Measurements from ENCODE around the gene NPAS3.

The NPAS3 gene

GRCh38 chr14:33578461-33579216 lies 640.0 kb downstream of the NPAS3 start:
- no peak for DNase-seq
- no peak overlapping the region for H3K27ac Mint-ChIP-seq
- H3K27me3 Mint-ChIP-seq, result peaks cover 0 to 5% of the 10 kb centered on the region in 2 donors
- H3K9me3 Mint-ChIP-seq, result peaks cover 1 to 3% of the 10 kb centered on the region in 2 donors
- no peaks in the 10 kb centered on the region for H3K4me1 Mint-ChIP-seq
- no peak for ATAC-seq (replicated peaks)
- H3K36me3 Mint-ChIP-seq, result no peaks in the 10 kb centered on the region
- H3K4me3 Mint-ChIP-seq, result no peak overlapping the region

DNA sequence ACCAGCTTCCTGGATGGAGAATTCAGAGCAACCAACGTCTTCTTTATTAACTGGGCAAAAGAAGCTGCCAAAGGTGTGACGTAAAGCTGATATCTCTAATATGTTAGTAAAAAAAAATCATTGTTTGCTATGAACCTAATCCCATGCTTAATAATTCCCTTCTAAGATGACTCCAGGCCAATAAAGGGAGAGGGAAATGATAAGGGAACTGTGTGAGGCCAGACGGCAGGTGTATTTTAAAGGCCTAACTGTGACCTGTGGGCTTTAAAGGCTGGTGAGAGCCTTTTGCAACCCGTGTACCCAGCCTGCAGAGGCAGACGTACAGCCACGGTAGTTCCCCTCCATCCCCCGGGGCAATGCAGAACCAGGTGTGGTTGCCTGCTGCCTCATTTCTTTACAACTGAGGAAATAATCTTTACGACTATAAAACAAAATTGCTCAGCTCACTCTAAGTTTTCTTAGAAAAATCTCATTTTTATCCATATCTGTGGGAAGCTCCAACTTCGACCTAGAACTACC lies 641.6 kb downstream of the NPAS3 start:
- H3K9me3 Mint-ChIP-seq, result peaks cover 0 to 1% of the 10 kb centered on the region in 2 donors
- H3K27me3 Mint-ChIP-seq, result no peaks in the 10 kb centered on the region
- H3K27ac Mint-ChIP-seq, result no peak overlapping the region
- ATAC-seq (replicated peaks) (no peak), DNase-seq (no peak)
- no peaks in the 10 kb centered on the region for H3K4me1 Mint-ChIP-seq
- H3K36me3 Mint-ChIP-seq, result no peaks in the 10 kb centered on the region
- no peak overlapping the region for H3K4me3 Mint-ChIP-seq

- no peak overlapping the region for H3K27ac Mint-ChIP-seq
- peaks cover 0 to 1% of the 10 kb centered on the region in 2 donors for H3K9me3 Mint-ChIP-seq
- H3K4me1 Mint-ChIP-seq, result no peaks in the 10 kb centered on the region
- H3K36me3 Mint-ChIP-seq, result no peaks in the 10 kb centered on the region
- no peaks in the 10 kb centered on the region for H3K27me3 Mint-ChIP-seq
- DNase-seq, result no peak
- ATAC-seq (replicated peaks), result no peak
- no peak overlapping the region for H3K4me3 Mint-ChIP-seq
These were observed 642.2 kb downstream of the NPAS3 start for GRCh38 chr14:33580841-33581240.

DNA sequence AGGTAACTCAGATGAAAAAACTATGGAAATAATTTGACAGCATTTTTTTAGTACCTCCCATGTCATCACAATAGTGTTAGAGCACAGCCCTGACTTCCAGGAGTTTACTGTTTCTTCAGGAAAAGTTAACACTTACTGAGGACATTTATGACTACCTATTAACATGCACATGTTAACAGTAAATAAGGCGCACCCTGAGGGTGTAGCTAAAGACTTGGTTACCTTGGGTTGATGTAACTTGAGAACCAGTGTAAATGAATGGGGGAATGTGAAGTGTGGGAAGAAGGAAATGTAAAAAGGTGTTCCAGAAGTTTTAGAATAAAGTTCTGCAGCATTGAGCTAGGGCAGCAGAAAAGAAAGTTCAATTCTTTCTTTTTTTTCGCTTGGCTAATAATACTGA lies 646.0 kb downstream of the NPAS3 start:
- H3K27me3 Mint-ChIP-seq, result no peaks in the 10 kb centered on the region
- no peak for DNase-seq
- no peaks in the 10 kb centered on the region for H3K36me3 Mint-ChIP-seq
- H3K4me1 Mint-ChIP-seq, result no peaks in the 10 kb centered on the region
- no peak for ATAC-seq (replicated peaks)
- no peak overlapping the region for H3K27ac Mint-ChIP-seq
- H3K9me3 Mint-ChIP-seq, result peaks cover 0 to 1% of the 10 kb centered on the region in 2 donors
- no peak overlapping the region for H3K4me3 Mint-ChIP-seq

GRCh38 chr14:33586806-33587205 lies 648.1 kb downstream of the NPAS3 start:
- peaks cover 0 to 2% of the 10 kb centered on the region in 2 donors for H3K9me3 Mint-ChIP-seq

GRCh38 chr14:33587791-33588190 lies 649.1 kb downstream of the NPAS3 start:
- Mint-ChIP-seq H3K27ac (no peak overlapping the region), H3K27me3 (no peaks in the 10 kb centered on the region), H3K36me3 (no peaks in the 10 kb centered on the region), H3K4me1 (no peaks in the 10 kb centered on the region), H3K4me3 (no peak overlapping the region), H3K9me3 (peaks cover 0 to 2% of the 10 kb centered on the region in 2 donors)
- ATAC-seq (replicated peaks) (no peak), DNase-seq (no peak)

More at GRCh38 chr14:33586806-33587205, 648.1 kb downstream of the NPAS3 start:
- H3K4me3 Mint-ChIP-seq, result no peak overlapping the region
- DNase-seq (no peak), ATAC-seq (replicated peaks) (no peak)
- H3K27ac Mint-ChIP-seq, result no peak overlapping the region
- H3K36me3 Mint-ChIP-seq, result no peaks in the 10 kb centered on the region
- H3K4me1 Mint-ChIP-seq, result no peaks in the 10 kb centered on the region
- H3K27me3 Mint-ChIP-seq, result no peaks in the 10 kb centered on the region

- Mint-ChIP-seq H3K27me3 (no peaks in the 10 kb centered on the region), H3K4me3 (no peak overlapping the region), H3K4me1 (no peaks in the 10 kb centered on the region), H3K36me3 (no peaks in the 10 kb centered on the region), H3K27ac (no peak overlapping the region), H3K9me3 (peaks cover 0 to 2% of the 10 kb centered on the region in 2 donors)
- ATAC-seq (replicated peaks), result no peak
- DNase-seq, result no peak
These were observed 650.1 kb downstream of the NPAS3 start for GRCh38 chr14:33588771-33589170.

DNA sequence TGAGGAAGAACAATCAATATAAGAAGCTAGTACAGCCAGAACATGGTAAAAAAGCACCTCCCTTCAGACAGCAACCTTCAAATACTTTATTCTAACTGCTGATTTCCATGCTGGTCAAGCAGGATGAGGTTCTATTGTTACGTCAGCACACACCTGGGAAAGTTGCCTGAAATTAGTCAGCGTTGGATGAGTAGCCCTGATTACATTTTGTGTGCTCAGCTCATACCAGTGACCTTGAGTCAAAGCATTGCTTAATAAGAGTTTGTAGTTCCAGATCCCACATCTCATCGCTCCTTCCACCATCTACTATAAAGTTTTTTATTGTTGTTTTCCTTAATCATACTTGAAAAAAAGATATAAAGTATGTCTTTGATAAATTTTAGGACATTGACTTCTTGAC lies 650.7 kb downstream of the NPAS3 start:
- DNase-seq, result no peak

DNA sequence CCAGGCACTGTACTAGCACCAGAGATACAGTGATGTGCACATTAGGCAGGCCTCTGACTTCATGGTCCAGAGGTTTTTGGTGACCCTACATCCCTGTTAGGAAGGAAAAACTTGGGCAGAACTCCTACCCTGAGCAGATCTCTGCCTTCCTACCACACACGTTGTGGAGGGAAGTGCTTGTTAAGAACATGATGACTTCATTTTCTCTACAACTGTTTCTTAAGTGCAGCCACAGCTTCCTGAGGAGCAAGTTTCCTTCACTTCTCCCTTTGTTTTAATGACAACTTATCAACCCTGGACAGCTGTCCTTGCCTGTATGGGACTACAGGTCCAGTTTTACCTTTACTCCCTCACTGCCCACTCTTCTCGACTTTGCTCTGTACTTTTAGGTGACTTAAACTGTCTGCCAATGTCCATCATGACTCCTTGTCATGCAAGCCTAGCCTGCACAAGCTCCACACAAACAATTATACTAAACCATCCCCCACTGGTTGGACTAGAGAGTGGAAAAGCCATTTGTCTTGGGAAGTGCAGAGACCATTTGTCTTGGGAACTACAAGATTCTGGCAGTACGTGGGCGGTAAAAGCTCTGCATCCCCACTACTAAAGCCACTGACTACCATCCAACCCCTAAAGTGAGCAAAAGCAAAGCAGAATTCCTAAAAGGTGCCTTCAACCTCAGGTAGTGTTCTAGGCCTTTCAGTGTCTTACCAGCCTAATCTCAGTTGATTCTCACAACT lies 652.4 kb downstream of the NPAS3 start:
- DNase-seq (no peak), ATAC-seq (replicated peaks) (no peak)
- Mint-ChIP-seq H3K36me3 (no peaks in the 10 kb centered on the region), H3K9me3 (peaks cover 0 to 2% of the 10 kb centered on the region in 2 donors), H3K27me3 (peaks cover 0 to 6% of the 10 kb centered on the region in 2 donors), H3K4me3 (no peak overlapping the region), H3K4me1 (no peaks in the 10 kb centered on the region), H3K27ac (no peak overlapping the region)

More for the DNA sequence above, 650.7 kb downstream of the NPAS3 start:
- H3K27me3 Mint-ChIP-seq, result peaks cover 0 to 2% of the 10 kb centered on the region in 2 donors
- H3K27ac Mint-ChIP-seq, result no peak overlapping the region
- H3K4me3 Mint-ChIP-seq, result no peak overlapping the region
- ATAC-seq (replicated peaks), result no peak
- H3K36me3 Mint-ChIP-seq, result no peaks in the 10 kb centered on the region
- H3K9me3 Mint-ChIP-seq, result peaks cover 0 to 2% of the 10 kb centered on the region in 2 donors
- H3K4me1 Mint-ChIP-seq, result no peaks in the 10 kb centered on the region

DNA sequence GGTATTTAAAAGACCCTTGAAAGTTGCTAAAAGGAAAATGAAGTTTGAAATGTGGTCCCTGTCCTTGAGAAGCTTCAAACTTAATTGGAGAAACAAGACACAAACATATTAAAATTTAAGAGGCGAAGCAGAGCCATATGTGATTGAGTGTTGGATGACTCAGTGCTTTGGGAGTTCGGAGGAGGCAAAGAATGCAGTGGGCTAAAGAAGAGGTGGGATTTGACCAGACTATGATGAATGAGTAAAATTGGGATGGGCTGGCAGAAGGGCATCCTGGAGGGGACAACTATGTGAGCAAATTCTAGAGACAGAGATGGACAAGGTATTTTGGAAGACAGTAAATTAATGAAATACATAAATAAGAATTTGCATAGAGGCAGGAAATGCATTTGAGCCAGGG lies 653.6 kb downstream of the NPAS3 start:
- Mint-ChIP-seq H3K36me3 (no peaks in the 10 kb centered on the region), H3K4me3 (no peak overlapping the region), H3K27ac (no peak overlapping the region), H3K4me1 (no peaks in the 10 kb centered on the region), H3K27me3 (peaks cover 0 to 6% of the 10 kb centered on the region in 2 donors), H3K9me3 (peaks cover 0 to 2% of the 10 kb centered on the region in 2 donors)
- ATAC-seq (replicated peaks) (no peak), DNase-seq (no peak)

GRCh38 chr14:33596211-33597080 lies 657.8 kb downstream of the NPAS3 start:
- Mint-ChIP-seq H3K4me3 (no peak overlapping the region), H3K9me3 (no peaks in the 10 kb centered on the region)
- no peak for ATAC-seq (replicated peaks)

DNA sequence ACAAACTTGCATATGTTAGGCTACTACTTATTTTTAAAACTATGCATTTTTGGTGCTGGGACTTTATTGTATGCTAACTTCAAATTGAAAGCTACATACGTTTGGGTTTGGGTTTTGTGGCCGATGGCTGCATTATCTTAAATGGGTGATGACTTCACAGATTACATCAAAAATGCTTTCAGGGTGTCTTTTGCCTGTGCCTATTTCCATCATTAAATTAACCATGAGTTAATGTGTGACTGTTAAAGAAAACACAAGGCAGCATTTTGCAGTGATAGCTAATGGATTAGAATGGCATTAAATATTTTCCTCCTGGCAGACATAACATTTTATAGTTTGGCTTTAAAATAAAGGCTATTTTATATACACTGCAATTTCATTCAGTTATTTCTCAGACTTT lies 659.9 kb downstream of the NPAS3 start:
- Mint-ChIP-seq H3K27ac (no peak overlapping the region), H3K27me3 (peaks cover 0 to 6% of the 10 kb centered on the region in 2 donors), H3K4me1 (no peaks in the 10 kb centered on the region), H3K9me3 (peaks cover 0 to 2% of the 10 kb centered on the region in 2 donors), H3K36me3 (no peaks in the 10 kb centered on the region), H3K4me3 (no peak overlapping the region)
- DNase-seq, result no peak
- ATAC-seq (replicated peaks), result no peak

More at GRCh38 chr14:33596211-33597080, 657.8 kb downstream of the NPAS3 start:
- Mint-ChIP-seq H3K27ac (no peak overlapping the region), H3K4me1 (no peaks in the 10 kb centered on the region), H3K27me3 (peaks cover 0 to 6% of the 10 kb centered on the region in 2 donors), H3K36me3 (no peaks in the 10 kb centered on the region)
- DNase-seq, result no peak

- Mint-ChIP-seq H3K4me3 (no peak overlapping the region), H3K4me1 (no peaks in the 10 kb centered on the region), H3K27ac (no peak overlapping the region), H3K36me3 (no peaks in the 10 kb centered on the region), H3K27me3 (no peaks in the 10 kb centered on the region), H3K9me3 (peaks cover 0 to 4% of the 10 kb centered on the region in 2 donors)
- ATAC-seq (replicated peaks) (no peak), DNase-seq (no peak)
These were observed 663.7 kb downstream of the NPAS3 start for GRCh38 chr14:33602396-33602795.

DNA sequence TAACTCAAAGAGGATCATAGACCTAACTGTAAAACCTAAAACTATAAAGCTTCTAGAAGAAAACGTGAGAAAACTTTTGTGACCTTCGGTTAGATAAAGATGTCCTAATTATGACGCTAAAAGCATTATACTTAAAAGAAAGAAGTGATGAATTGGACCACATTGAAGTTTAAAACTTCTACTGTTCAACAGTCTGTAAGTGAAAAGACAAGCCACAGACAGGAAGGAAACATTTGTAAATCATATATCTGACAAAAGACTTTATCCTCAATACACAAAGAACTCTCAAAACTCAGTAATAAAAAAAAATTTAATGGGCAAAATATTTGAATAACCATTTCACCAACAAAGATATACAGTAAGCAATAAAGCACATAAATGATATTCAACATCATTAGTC lies 667.9 kb downstream of the NPAS3 start:
- DNase-seq (no peak), ATAC-seq (replicated peaks) (no peak)
- H3K9me3 Mint-ChIP-seq, result peaks cover 0 to 4% of the 10 kb centered on the region in 2 donors
- no peak overlapping the region for H3K4me3 Mint-ChIP-seq
- H3K36me3 Mint-ChIP-seq, result no peaks in the 10 kb centered on the region
- H3K27ac Mint-ChIP-seq, result no peak overlapping the region
- H3K4me1 Mint-ChIP-seq, result no peaks in the 10 kb centered on the region
- no peaks in the 10 kb centered on the region for H3K27me3 Mint-ChIP-seq
